GM18909 (cell line): ENCODE measurements around the gene HRH2.

Experiments used
- ATAC-seq: cut with Tn5 transposase; IDR thresholded peaks from one replicate; pipeline ENCODE4 v1.9.1; 2021; ENCODE audit warnings: mild to moderate bottlenecking; ENCODE audit not compliant: unreplicated experiment, poor library complexity

The HRH2 gene

DNA sequence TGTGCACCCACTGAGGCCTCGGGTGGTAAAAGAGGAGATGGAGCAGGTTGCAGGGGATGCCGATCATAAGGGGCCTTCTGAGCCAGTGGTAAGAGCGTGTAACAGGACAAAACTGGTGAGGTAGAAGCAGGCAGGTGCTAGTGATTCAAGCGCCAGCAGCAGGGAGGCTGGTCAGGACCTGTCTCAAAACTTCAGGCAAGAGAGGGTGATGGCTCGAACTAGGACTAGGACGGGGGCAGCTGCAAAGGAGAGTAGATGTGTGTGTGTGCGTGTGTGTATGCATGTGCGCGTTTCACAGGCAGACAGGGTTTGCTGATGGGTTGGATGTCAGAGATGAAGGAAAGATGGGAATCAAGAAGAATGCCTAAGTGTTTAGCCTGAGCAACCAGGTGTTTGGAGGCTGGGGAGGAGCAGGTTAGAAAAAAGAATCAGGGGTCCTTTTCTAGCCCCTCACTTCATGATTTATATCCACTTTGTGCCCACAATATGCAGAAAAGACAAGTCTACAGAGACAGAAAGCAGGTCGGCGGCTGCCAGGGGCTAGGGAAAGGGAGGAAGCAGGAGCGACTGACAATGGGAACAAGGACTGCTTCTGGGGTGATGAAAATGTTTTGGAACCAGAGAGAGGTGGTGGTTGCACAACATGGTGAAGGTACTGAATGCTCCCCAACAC, 15.2 kb downstream of the HRH2 start:
- ATAC-seq = no peak

DNA sequence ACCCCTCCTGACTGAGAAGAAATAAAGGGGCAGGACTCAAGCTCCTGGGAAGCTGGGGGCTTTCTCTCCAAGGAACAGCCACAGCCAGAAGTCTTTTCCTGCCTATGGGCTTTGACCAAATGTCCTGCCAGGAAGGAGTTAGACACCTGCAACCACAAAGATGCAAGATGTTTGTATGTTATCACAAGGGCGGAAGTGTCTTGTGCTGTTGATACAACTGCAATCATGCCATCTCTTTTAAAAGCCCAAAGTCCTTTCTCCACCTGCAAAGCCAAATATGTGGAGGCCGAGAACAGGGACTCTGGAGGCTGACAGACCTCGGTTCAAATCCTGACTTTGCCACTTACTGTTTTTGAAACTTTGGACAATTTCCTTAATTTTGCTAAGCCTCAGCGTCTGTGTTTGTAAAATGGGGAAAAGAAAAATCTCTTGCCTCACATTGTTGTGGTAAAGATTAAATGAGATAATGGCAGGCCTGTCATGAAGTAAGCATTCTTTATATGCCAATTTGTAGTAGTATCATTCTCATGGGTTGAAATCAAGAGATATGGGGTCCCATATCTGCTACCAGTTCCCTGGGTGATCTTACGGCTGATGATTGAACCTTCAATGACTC, 17.0 kb downstream of the HRH2 start:
- ATAC-seq = no peak

DNA sequence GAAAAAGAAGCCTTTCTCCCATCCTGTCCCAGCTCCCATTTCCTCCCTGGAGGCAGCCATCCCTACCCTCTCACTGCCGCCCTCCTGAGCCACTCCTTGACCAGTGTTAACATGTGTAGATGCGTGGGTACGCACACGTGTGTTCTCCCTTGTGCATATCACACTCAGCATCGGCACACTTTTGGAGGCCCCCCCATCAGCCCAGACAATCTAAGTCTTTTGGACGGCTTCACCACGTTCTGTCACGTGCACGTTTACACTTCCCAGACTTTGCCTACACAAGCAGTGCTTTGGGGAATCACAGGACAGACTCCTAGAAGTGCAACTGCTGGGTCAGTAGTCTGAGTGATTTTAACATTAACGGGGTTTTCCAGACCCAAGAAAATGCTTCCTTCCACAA, 18.0 kb downstream of the HRH2 start:
- ATAC-seq = no peak

DNA sequence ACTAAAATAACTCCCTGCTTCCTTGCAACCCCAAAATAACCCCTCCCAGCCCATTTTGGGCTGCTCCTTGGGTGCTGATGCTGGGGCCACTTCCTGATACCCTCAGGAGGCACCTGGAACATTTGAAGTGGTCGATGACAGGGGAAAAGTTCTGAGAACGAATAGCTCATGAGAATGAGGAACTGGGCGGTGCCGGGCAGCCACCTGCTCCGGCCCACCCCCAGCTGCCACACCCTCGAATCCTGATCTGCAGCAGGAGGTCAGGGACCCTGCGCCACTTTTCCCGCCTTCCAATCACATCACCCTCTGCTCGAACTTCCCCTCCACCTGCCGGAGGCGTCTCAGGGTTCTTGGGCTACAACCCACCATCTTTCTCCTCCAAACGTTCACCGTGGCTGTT, 19.7 kb downstream of the HRH2 start:
- no peak for ATAC-seq

DNA sequence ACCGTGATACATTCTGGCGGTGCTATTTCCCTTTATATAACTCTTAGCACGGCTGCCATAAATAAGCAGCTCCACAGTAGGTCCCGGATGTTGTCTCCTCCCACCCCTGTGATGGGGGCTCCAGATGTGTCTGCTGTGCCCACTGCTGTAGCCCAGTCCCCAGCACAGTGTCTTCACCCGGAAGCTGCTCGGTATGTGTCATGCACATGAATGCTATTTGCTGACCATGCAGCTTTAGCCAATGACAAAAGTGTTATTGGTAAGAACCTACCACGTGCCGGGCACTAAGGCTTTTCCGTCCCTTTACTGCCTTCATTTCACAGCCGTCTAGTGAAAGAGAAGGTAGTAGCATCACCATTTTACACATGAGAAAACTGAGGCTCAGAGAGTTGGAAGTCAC, 20.2 kb downstream of the HRH2 start:
- ATAC-seq = no peak

DNA sequence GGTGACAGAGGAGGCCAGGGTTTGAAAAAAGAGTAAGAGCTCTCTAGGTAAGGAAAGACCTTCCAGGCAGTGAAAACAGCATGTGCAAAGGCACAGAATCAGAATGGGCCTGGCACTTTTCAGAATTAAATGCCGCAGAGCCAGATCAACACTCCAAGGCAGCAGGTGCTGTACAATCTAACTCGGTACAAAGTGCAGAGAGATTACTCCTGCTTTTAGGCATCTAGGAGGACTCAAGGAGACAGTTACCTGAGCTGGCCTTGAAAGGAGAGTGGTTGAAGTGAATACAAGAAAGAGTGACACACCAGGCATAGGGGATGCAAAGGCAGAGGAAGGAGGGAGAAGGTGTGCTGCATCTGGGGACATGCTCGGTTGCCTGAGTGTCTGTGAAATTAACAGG, 21.5 kb downstream of the HRH2 start:
- ATAC-seq = no peak

DNA sequence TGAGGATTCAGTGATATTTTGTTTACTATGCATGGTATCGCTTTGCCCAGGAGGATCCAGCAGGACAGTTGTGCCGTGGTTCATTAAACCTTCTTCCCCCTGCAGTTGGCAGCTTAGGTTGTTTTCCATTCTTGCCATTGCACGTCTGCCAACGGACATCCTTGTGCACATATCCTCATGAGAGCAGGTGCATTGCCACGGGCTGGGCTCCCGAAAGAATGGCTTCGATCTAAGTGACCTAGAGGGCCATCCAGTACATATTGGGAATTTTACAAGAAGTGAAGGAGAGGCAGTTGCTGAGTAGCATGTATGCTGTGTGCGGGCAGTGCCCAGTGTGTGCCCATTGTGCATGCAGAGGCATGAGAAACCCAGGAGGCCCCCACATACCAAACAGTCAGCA, 22.1 kb downstream of the HRH2 start:
- no peak for ATAC-seq

DNA sequence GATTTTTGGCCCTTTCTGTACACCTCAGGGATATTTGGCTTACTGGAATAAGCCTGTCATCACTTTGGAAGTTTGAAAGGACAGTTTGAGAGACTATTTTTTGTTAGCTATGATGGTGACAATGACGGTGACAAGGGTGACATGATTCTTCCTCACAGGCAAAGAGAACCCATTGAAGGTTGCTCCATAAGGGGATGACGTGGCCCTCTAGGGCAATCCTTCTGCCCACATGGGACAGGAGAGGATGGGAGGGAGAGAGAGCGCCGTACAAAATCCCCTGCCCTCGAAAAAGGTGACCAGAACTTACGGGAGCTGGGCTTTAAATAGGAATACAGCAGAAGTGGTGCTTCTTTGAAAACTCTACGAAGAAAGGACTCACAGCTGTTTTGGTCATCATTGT, 22.6 kb downstream of the HRH2 start:
- no peak for ATAC-seq

DNA sequence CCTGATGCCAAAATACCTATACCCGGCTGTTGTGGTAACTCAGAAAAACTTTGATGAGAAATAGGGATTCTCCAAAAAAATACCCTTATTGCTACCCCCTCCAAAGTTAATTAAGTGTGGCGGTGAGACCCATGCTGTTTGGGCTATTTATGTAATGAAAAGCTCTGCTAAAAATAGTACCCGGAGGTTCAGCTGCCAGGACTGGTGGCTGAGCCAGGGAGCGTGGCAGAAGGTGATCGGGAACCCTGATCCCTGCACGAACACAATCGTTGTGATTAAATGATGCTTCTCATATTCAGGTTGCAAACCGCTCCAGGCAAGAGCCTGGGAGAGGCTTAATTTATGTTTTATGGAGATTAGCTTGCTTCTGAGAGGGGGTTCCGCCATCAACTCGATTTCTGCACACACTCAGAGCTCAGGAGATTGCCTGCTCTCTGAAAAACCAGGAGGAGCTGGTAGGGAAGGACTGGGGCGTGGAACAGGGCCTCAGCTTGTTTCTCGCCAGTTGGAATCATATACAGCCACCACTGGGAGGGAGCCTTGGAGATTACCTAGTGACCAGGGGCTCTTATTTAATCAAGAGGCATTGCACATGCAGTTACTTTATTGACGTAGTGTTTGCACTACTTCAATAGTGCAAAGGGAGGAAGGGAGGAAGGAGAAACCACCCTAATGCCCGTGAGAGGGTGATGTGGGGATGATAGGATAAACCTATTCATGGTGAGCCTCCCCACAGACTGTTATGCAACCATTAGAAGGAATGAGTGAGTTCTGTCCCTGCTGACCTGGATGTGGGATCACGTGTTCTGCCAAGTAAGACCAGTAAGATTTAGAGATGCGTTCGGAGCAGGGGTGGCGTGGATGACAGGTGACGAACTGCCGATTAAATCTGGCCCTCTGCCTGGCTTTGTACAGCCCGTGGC, 23.4 kb downstream of the HRH2 start:
- no peak for ATAC-seq

DNA sequence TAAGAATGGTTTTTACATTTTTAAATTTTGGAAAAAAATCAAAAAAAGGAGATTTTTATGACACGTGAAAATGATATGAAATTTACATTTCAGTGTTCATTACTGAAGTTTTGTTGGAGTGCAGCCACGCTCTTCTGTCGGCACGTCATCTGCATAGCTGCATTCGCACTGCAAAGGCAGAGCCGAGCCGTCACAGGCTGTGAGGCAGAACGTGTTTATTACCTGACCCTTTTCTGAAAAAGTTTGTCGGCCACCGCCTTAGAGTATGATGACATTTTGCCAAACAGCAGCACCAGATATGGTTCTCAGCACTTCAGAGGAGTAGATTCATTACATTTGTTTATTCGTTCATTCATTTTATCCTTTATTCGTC, 24.1 kb downstream of the HRH2 start:
- no peak for ATAC-seq

DNA sequence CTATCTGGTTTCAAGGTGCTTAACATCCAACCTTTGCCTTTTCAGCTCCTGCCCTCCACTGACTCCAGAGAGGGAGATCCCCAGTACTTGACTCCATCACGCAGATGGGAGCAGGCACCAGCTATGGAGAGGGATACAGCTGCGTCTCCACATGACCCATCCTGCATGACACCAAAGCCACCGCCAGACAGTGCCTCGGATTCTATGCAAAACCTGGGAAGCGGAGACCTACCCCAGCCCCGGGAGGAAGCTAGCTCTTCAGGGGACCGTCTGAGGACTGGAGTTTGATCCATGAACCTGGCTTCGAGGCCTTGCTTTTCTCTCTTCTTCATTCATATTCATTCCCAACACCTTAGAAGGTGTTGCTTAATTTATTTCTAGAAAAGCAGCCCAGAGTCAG, 24.8 kb downstream of the HRH2 start:
- ATAC-seq = no peak

DNA sequence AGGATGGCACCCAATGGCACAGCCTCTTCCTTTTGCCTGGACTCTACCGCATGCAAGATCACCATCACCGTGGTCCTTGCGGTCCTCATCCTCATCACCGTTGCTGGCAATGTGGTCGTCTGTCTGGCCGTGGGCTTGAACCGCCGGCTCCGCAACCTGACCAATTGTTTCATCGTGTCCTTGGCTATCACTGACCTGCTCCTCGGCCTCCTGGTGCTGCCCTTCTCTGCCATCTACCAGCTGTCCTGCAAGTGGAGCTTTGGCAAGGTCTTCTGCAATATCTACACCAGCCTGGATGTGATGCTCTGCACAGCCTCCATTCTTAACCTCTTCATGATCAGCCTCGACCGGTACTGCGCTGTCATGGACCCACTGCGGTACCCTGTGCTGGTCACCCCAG, 25.4 kb downstream of the HRH2 start:
- ATAC-seq = no peak

DNA sequence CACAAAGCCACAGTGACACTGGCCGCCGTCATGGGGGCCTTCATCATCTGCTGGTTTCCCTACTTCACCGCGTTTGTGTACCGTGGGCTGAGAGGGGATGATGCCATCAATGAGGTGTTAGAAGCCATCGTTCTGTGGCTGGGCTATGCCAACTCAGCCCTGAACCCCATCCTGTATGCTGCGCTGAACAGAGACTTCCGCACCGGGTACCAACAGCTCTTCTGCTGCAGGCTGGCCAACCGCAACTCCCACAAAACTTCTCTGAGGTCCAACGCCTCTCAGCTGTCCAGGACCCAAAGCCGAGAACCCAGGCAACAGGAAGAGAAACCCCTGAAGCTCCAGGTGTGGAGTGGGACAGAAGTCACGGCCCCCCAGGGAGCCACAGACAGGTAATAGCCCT, 26.1 kb downstream of the HRH2 start:
- ATAC-seq = no peak

DNA sequence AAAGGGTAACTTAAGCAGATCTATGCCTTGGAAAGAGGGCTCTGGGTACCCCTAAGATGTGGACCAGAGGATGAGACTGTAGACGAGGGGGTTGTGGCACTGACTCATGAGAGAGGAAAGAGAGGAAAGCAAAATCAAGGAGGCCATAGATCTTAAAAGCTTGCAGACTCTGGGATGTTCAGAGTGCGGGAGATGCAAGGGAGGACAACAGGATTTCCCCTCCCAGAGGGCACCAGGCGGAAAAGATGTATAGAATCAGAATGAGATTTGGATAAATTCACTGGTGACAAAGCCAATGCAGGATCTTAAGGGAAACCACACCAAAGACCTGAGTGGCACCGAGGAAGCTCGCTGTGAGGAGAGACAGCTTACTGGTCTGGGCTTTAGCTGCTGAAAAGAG, 27.1 kb downstream of the HRH2 start:
- no peak for ATAC-seq

DNA sequence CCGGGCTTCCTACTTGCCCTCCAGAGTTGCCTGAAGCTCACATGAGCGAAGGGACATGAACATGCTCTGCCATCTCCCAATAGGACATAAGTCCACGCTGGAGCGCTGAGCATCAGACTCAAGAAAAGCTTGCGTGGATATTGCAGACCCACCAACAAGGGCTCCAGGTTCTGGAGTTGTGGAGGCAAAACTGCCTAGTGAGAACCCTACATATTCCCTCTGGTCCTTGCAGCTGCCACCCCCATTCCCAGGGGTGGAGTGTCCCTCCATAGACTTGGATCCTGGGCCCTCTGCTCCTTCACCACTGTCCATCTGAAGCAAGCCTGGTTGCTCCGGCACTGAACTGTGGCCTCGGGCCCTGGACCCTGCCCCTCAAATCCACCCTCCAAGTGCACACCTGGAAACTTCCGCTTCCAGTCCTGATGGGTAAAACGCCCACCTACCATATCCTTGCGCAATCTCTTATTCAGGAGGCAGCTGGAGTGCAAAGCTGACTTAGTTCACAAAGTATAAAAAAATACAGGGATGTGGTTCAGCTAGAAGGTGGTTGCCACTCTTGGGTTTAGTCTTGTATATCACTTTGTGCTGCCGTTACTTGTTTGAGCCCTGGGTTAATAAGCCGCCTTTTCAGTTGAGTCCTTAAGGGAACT, 28.0 kb downstream of the HRH2 start:
- ATAC-seq = no peak

DNA sequence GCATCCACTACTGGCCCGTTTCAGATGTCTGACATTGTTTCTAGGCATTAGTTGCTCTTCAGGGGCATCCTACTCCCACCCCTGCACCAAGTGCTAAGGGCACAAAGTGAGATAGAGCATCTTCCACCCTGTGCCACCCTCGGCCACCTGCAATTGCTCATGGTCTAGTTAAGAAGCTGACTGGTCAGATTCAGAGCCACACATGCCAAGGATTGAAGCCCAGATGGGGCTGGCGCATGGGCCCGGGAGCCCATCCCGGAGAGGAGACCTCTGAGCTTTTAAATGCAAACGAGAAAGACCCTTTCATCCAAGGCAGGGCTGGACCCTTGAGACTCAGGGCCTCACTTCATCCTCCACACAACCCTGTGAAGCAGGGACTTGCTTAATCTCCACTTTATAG, 28.5 kb downstream of the HRH2 start:
- ATAC-seq = no peak

DNA sequence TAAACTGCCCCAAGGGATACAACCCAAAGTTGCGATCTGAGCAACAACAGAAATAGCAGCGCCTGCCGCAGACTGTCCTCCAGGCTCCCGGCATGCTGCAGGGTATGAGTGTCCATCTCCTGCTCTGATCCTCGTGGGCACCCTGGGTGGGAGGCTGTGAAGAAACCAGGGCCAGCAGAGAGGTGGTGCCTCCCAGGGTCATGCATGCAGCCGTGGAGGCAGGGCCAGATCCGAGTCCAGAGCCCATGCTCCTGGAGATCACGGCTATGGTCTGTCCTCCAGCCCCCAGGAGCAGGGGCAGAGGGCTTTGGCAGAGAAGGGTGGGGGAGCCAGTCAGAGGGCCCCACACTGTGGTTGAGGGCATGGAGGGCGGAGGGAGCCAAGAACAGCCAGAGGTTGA, 29.0 kb downstream of the HRH2 start:
- ATAC-seq = no peak

DNA sequence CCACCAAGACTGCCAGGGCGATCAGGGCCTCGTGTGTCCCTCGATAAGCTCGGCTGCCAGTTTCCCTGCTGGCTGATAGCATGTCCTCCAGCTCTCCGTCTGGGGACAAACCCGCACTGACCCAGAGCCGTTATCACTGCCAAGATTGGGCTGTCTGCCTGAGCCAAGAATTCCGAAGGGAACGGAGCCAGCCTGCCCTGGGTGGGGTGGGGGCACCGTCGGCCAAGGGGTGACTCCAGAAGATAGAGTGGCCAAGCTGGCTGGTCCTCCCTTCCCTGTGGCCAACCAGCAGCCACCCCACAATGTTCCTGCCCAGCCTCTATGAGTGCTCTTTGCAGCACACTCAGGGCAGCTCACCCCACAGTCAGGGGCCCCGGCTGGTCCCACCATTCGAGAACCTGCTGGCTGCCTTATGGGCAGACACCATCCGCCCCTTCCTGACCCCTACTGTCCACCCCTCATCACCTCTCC, 29.4 kb downstream of the HRH2 start:
- no peak for ATAC-seq

DNA sequence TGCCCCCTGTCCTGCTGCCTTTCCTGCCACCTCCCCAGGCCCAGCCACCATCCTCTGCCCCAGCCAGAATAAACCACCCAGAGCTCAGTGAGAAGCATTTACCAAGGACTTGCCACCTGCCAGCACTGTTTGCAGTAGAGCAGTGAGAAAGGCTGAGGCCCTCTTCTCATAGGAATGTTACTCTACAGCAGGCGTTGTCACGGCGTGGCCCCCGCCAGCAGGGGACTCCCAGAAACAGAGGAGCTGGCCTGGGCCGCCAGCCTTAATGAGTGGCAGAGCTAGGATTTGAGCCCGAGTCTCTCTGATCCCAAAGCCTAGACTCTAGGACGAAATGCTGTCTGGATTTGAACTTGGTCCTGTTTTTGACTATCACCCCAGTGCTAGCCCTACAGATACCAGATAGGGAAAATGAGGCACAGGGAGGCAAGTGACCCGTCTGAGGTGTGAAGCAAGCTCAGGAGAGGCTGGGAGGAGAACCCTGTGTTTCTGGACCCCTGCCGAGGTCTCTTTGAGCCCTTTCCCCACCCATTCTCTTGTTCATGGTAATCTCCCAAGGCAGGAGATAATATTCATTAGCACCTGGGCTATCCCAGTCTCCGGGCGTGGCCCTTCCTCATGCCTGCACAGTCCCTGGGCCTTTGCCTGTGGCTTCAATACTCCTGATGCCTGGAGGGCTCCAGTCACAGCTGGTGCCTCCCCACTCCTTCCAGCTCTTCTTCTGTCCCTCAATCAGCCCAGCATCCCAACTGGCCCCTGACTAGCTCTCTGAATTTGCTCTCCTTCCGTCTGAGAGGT, 30.7 kb downstream of the HRH2 start:
- ATAC-seq = no peak
